Loucy (cell line): ENCODE data around the gene AGPAT3.

ENCODE experiments used
- H2AFZ ChIP-seq: fragments of 200-600 bp; sonication (generic); 2 replicates; pipeline ENCODE4 v1.6.0; 2016; ENCODE audit warnings: antibody characterized with exemption, mild to moderate bottlenecking, low read length, moderate library complexity
- H3F3A ChIP-seq: fragments of 200-600 bp; 2 replicates; pipeline ENCODE4 v1.6.0; 2016; ENCODE audit warnings: antibody characterized with exemption, low read depth, mild to moderate bottlenecking
- H3K27me3 ChIP-seq: fragments of 200-600 bp; sonication (generic); 2 replicates; pipeline ENCODE4 v1.6.1; 2014; ENCODE audit warnings: low read length, mild to moderate bottlenecking; ENCODE audit not compliant: insufficient read depth, poor library complexity, severe bottlenecking
- H3K36me3 ChIP-seq: fragments of 200-600 bp; sonication (generic); 2 replicates; pipeline ENCODE4 v1.6.1; 2016; ENCODE audit warnings: low read length; ENCODE audit not compliant: insufficient read depth
- H3K4me1 ChIP-seq: fragments of 200-600 bp; sonication (generic); 2 replicates; pipeline ENCODE4 v1.5.1; 2014; ENCODE audit warnings: low read length, mild to moderate bottlenecking; ENCODE audit not compliant: insufficient read depth, poor library complexity, severe bottlenecking
- H3K4me2 ChIP-seq: fragments of 200-600 bp; sonication (generic); 2 replicates; pipeline ENCODE4 v1.6.0; 2014; ENCODE audit warnings: antibody characterized with exemption, low read length, low read depth, mild to moderate bottlenecking; ENCODE audit not compliant: poor library complexity, severe bottlenecking
- H3K4me3 ChIP-seq: fragments of 200-600 bp; sonication (generic); 2 replicates; pipeline ENCODE4 v1.5.1; 2014; ENCODE audit warnings: low read length, mild to moderate bottlenecking, mixed read lengths; ENCODE audit not compliant: poor library complexity, severe bottlenecking
- H3K79me2 ChIP-seq: fragments of 200-600 bp; sonication (generic); 2 replicates; pipeline ENCODE4 v1.6.1; 2014; ENCODE audit warnings: low read length; ENCODE audit not compliant: insufficient read depth
- H3K9ac ChIP-seq: fragments of 200-600 bp; sonication (generic); 2 replicates; pipeline ENCODE4 v1.6.0; 2014; ENCODE audit warnings: mild to moderate bottlenecking, low read depth, low read length, moderate library complexity; ENCODE audit not compliant: poor library complexity, severe bottlenecking
- H3K9me2 ChIP-seq: fragments of 200-600 bp; sonication (generic); replicated peaks from 2 replicates; pipeline ENCODE4 v1.6.1; 2016; ENCODE audit warnings: low read depth, low read length, mixed read lengths
- H3K9me3 ChIP-seq: fragments of 200-600 bp; sonication (generic); 2 replicates; pipeline ENCODE4 v1.6.1; 2014; ENCODE audit warnings: mild to moderate bottlenecking, antibody characterized with exemption, low read length, low read depth; ENCODE audit not compliant: insufficient read depth
- H4K20me1 ChIP-seq: fragments of 200-600 bp; sonication (generic); 2 replicates; pipeline ENCODE4 v1.6.0; 2014; ENCODE audit warnings: antibody characterized with exemption, low read length, mild to moderate bottlenecking; ENCODE audit not compliant: insufficient read depth, poor library complexity, severe bottlenecking
- EZH2phosphoT487 ChIP-seq: fragments of 200-600 bp; IDR thresholded peaks from 2 replicates; pipeline ENCODE4 v1.6.1; 2018; ENCODE audit warnings: antibody characterized with exemption, mild to moderate bottlenecking, moderate library complexity, borderline replicate concordance
- TF ChIP-seq, protein P1 (sequence below): fragments of 200-600 bp; sonication (generic); conservative IDR thresholded peaks from 2 replicates; pipeline ENCODE4 v1.5.1; 2014; ENCODE audit warnings: mild to moderate bottlenecking, antibody characterized with exemption, low read length

AGPAT3 gene

DNA sequence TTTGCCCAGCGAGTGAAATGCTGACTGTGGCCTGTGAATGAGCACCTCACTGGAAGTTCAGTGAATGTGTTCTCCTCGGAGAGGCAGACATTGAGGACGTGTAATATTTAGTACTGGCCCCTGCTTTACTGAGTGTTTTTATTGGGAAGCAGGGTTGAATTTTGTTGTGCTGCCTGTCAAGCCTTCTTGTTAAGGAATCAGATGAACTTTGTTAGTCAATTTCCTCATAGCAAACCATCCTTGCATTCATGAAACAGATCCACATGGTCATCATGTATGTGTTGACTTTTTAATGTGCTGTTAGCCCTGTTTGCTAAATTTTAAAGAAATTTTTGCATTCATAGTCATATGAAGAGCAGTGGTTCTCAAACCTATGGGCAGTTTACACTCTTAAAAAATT is 47.9 kb downstream of the AGPAT3 start:
- no peak overlapping the region for H2AFZ ChIP-seq
- H3K36me3 ChIP-seq, result no peaks in the 10 kb centered on the region
- peaks cover 6% of the 10 kb centered on the region; the same call in 1 of the 2 replicates for H3F3A ChIP-seq
- no peak overlapping the region for H3K4me2 ChIP-seq
- H4K20me1 ChIP-seq, result peaks cover 8% of the 10 kb centered on the region
- H3K4me1 ChIP-seq, result peaks cover 32% of the 10 kb centered on the region
- H3K9ac ChIP-seq, result no peak overlapping the region
- H3K79me2 ChIP-seq, result peaks cover 46% of the 10 kb centered on the region
- H3K27me3 ChIP-seq, result no peaks in the 10 kb centered on the region
- H3K9me3 ChIP-seq, result no peaks in the 10 kb centered on the region
- no peaks in the 10 kb centered on the region for H3K9me2 ChIP-seq
- H3K4me3 ChIP-seq, result no peak overlapping the region
- TF ChIP-seq, protein P1, sequence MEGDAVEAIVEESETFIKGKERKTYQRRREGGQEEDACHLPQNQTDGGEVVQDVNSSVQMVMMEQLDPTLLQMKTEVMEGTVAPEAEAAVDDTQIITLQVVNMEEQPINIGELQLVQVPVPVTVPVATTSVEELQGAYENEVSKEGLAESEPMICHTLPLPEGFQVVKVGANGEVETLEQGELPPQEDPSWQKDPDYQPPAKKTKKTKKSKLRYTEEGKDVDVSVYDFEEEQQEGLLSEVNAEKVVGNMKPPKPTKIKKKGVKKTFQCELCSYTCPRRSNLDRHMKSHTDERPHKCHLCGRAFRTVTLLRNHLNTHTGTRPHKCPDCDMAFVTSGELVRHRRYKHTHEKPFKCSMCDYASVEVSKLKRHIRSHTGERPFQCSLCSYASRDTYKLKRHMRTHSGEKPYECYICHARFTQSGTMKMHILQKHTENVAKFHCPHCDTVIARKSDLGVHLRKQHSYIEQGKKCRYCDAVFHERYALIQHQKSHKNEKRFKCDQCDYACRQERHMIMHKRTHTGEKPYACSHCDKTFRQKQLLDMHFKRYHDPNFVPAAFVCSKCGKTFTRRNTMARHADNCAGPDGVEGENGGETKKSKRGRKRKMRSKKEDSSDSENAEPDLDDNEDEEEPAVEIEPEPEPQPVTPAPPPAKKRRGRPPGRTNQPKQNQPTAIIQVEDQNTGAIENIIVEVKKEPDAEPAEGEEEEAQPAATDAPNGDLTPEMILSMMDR, result no peak
- no peak for TF ChIP-seq EZH2phosphoT487

DNA sequence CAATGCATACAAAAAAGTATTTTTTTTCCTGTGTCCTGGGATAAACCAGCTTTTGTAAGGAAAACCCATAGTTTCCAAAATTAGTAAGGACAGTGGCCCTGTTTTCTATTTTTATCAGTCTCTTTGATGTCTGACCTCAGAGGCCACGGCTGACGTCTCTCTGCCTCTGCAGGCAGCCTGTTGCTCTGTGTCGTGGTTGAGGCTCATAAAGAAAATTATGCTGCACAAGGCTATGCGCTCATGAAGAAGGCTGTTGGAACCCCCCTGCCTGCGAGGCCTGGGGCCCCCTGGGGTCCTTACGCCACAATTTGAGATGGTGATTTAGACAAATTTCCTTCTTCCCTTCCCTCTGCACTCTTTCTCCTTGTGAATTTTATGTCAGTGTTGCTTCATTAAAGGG is 48.9 kb downstream of the AGPAT3 start:
- Histone ChIP-seq H4K20me1 (peaks cover 8% of the 10 kb centered on the region), H3K9me3 (no peaks in the 10 kb centered on the region), H3K9me2 (no peaks in the 10 kb centered on the region), H3K79me2 (peaks cover 56% of the 10 kb centered on the region), H3F3A (peaks cover 6% of the 10 kb centered on the region; the same call in 1 of the 2 replicates), H3K4me3 (peak overlapping the region; percentile 8), H3K4me1 (peaks cover 32% of the 10 kb centered on the region), H3K36me3 (no peaks in the 10 kb centered on the region), H3K9ac (no peak overlapping the region), H3K4me2 (peak overlapping the region; percentile 32), H3K27me3 (no peaks in the 10 kb centered on the region), H2AFZ (no peak overlapping the region)
- no peak for TF ChIP-seq EZH2phosphoT487
- TF ChIP-seq, protein P1, result no peak

DNA sequence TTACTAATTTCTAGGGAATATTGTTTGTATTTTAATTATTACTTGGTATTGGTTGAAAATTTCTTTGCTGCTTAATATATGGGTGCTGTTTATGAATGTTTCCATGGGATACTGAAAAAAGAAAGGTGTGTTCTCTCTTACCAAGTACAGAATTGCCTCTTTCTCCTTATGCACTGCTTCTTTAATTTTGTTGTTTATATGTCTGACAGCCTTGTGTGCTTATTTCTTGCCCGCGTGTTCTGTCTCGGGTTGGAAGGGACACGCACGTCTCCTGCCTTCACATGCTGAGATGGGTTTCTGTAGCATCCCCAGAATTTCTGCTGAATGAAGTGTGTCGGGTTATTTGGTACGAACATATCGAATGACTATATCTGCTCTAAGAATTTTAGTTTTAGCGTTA is 51.1 kb downstream of the AGPAT3 start:
- H3K4me1 ChIP-seq, result peaks cover 32% of the 10 kb centered on the region
- no peaks in the 10 kb centered on the region for H3K27me3 ChIP-seq
- no peaks in the 10 kb centered on the region for H3K36me3 ChIP-seq
- peak overlapping the region; percentile 76 for H3K9ac ChIP-seq
- H3F3A ChIP-seq, result peaks cover 6% of the 10 kb centered on the region; the same call in 1 of the 2 replicates
- peaks cover 12% of the 10 kb centered on the region for H4K20me1 ChIP-seq
- H3K79me2 ChIP-seq, result peaks cover 75% of the 10 kb centered on the region
- H3K4me2 ChIP-seq, result peak overlapping the region; percentile 94
- no peak overlapping the region for H2AFZ ChIP-seq
- no peaks in the 10 kb centered on the region for H3K9me3 ChIP-seq
- H3K4me3 ChIP-seq, result peak overlapping the region; percentile 85
- TF ChIP-seq, protein P1, result no peak
- TF ChIP-seq EZH2phosphoT487, result no peak
- H3K9me2 ChIP-seq, result no peaks in the 10 kb centered on the region
